Measurements from ENCODE around the gene STK10. TPM values are rescaled to one million over a fixed set of nuclear protein-coding genes. Genes with fewer than 3 reads are reported as not detected.

Gene STK10
- total RNA-seq, 4 donors from 2014 or later, result 14.1 to 30.4 (median 19.4) TPM

DNA sequence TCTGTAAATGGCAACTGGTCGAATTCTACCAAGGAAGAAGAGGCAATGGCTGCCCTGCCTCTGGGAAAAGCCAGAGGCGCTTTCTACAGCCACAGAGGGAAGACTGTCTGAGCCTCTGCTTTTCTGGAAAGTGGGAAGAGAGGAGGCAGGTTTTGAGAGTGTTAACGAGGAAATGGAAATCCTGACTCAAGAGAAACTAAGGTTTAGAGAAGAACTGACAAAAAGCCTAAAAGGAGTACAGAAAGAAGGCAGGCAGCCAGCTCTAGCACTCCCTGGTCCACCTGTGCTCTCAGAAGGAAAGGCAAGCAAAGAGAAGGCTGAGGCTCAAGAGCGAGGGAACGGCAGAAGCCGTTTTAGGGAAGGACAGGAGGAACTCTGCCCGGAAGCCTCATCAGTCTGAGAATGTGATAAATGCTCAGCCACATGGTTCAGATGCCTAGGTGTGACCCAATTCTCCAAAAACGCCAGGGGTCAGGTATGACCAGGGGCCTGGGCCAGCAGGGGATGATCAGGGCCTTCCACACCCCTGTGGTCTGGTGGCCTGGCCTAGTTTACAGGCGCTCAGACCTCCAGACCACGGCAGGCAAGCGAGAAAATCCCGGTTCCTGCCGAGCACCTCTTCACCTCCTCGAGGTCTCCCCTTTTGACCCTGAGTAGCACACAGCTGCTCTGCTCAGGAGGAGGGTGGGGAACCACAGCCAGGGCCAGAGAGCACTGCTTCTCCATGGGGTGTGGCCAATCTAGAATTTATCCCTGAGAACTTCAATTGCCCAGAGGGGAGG lies 101.6 kb downstream of the STK10 start:
- no peaks in the 10 kb centered on the region for H3K9me3 ChIP-seq
- WGBS, 2 donors (ENCODE audit: low coverage in 1 of 2), result 92% methylated on average over 2 to 9 of the region's 14 CpGs
- H3K4me1 ChIP-seq, result no peaks in the 10 kb centered on the region
- peaks cover 0 to 33% of the 10 kb centered on the region in 2 donors for H3K36me3 ChIP-seq
- H3K27me3 ChIP-seq, result no peaks in the 10 kb centered on the region
- no peak for ATAC-seq
- no peak overlapping the region for H3K4me3 ChIP-seq
- H3K27ac ChIP-seq, result no peak overlapping the region
- TF ChIP-seq, protein P1, sequence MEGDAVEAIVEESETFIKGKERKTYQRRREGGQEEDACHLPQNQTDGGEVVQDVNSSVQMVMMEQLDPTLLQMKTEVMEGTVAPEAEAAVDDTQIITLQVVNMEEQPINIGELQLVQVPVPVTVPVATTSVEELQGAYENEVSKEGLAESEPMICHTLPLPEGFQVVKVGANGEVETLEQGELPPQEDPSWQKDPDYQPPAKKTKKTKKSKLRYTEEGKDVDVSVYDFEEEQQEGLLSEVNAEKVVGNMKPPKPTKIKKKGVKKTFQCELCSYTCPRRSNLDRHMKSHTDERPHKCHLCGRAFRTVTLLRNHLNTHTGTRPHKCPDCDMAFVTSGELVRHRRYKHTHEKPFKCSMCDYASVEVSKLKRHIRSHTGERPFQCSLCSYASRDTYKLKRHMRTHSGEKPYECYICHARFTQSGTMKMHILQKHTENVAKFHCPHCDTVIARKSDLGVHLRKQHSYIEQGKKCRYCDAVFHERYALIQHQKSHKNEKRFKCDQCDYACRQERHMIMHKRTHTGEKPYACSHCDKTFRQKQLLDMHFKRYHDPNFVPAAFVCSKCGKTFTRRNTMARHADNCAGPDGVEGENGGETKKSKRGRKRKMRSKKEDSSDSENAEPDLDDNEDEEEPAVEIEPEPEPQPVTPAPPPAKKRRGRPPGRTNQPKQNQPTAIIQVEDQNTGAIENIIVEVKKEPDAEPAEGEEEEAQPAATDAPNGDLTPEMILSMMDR (IDR thresholded peaks at IDR 0.05), result no peak
- no peak for TF ChIP-seq EP300 (IDR thresholded peaks at IDR 0.05)

DNA sequence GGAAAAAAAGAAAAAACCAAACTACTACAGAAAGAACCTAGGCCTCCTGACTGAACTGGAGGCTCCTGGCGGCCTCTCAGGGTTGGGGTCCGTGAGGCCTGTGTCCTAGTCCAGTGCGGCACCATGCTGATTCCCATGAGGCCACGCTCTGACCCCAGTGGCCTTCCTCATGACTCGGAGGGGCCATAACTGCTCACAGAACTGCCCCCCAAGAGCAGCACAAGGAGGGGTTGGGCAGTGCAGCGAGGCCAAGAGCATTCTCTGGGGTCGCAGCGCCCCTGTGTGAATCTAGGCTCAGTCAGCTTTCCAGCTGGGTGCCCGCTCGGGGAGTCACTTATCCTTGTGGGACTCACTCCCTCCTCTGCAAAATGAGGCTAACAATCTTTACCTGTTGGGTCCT lies 102.3 kb downstream of the STK10 start:
- H3K4me1 ChIP-seq, result no peaks in the 10 kb centered on the region
- H3K27ac ChIP-seq, result no peak overlapping the region
- H3K4me3 ChIP-seq, result no peak overlapping the region
- H3K36me3 ChIP-seq, result peaks cover 0 to 34% of the 10 kb centered on the region in 2 donors
- H3K27me3 ChIP-seq, result no peaks in the 10 kb centered on the region
- WGBS, 2 donors (ENCODE audit: low coverage in 1 of 2), result 98% methylated on average over 8 of the region's 10 CpGs; no CpG with 5 or more reads in 1 of the 2 donors
- no peak for ATAC-seq
- no peak for TF ChIP-seq EP300 (IDR thresholded peaks at IDR 0.05)
- no peak for TF ChIP-seq POLR2AphosphoS5 (IDR thresholded peaks at IDR 0.05)
- TF ChIP-seq, protein P1 (IDR thresholded peaks at IDR 0.05), result no peak
- no peak for TF ChIP-seq POLR2A (IDR thresholded peaks at IDR 0.05)
- no peaks in the 10 kb centered on the region for H3K9me3 ChIP-seq

DNA sequence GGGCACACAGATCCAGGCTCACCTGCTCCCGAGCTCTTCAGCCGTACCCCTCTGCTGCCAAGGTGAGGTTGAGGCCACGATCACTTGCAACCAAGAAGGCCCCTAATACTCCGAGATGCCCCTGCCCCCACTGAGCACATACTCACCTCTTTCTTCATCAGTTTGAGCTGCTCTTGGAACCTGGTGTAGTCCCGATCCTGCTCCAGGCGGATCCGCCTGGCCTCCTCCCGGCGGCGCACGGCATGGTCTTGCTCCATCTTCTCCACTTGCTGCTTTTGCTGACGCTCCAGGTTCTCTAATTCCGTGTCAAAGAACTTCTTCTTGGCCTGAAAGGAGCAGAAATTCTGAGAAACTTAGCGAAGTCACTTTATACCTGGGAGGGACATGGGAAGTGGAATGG lies 105.8 kb downstream of the STK10 start:
- no peaks in the 10 kb centered on the region for H3K27me3 ChIP-seq
- H3K4me3 ChIP-seq, result no peak overlapping the region
- WGBS, 2 donors (ENCODE audit: low coverage in 1 of 2), result 80 to 100% methylated on average over 1 to 8 of the region's 14 CpGs
- no peak for ATAC-seq
- H3K36me3 ChIP-seq, result peaks cover 0 to 30% of the 10 kb centered on the region in 2 donors
- no peaks in the 10 kb centered on the region for H3K9me3 ChIP-seq
- TF ChIP-seq EP300 (IDR thresholded peaks at IDR 0.05) (no peak), POLR2AphosphoS5 (IDR thresholded peaks at IDR 0.05) (no peak), POLR2A (IDR thresholded peaks at IDR 0.05) (no peak)
- TF ChIP-seq, protein P1 (IDR thresholded peaks at IDR 0.05), result no peak
- peaks cover 0 to 20% (median 0%) of the 10 kb centered on the region in 3 donors for H3K4me1 ChIP-seq
- no peak overlapping the region for H3K27ac ChIP-seq

DNA sequence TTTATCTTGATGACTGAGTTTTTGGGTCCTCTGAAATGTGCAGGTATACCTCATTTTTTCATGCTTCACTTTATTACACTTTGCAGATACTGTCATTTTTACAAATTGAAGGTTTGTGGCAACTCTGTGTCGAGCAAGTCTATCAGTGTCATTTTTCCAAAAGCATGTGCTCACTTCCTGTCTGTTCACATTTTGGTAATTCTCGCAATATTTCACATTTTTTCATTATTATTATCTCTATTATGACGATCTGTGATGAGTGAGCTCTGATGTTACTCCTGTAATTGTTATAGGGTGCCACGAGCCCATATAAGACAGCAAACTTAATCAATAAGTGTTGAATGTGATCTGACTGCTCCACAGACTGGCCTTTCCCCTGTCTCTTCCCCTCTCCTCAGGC lies 108.1 kb downstream of the STK10 start:
- Histone ChIP-seq H3K36me3 (peaks cover 0 to 51% of the 10 kb centered on the region in 2 donors), H3K9me3 (no peaks in the 10 kb centered on the region)
- 81 to 98% methylated on average over 4 of the region's 4 CpGs for WGBS, 2 donors (ENCODE audit: low coverage in 1 of 2)

More for the DNA sequence above, 108.1 kb downstream of the STK10 start:
- no peak overlapping the region for H3K4me3 ChIP-seq
- no peaks in the 10 kb centered on the region for H3K27me3 ChIP-seq
- ATAC-seq, result no peak
- TF ChIP-seq, protein P1 (IDR thresholded peaks at IDR 0.05), result no peak
- no peak for TF ChIP-seq EP300 (IDR thresholded peaks at IDR 0.05)
- H3K27ac ChIP-seq, result no peak overlapping the region
- H3K4me1 ChIP-seq, result peaks cover 0 to 22% (median 0%) of the 10 kb centered on the region in 3 donors
